Mucosa of stomach (tissue), 1 donor: Measurements from ENCODE around the gene TRAF7.

Experiments used
- H3K27me3 ChIP-seq: one replicate; pipeline ENCODE4 v1.7.0; 2013; ENCODE audit warnings: mild to moderate bottlenecking, low read length; ENCODE audit not compliant: control insufficient read depth, insufficient read depth
- H3K36me3 ChIP-seq: one replicate; pipeline ENCODE4 v1.7.0; 2013; ENCODE audit warnings: low read length; ENCODE audit not compliant: control insufficient read depth, insufficient read depth
- H3K4me1 ChIP-seq: one replicate; pipeline ENCODE4 v1.7.0; 2013; ENCODE audit warnings: mild to moderate bottlenecking, low read length; ENCODE audit not compliant: control insufficient read depth, insufficient read depth
- H3K4me3 ChIP-seq: one replicate; pipeline ENCODE4 v1.7.0; 2013; ENCODE audit warnings: low read length
- H3K9ac ChIP-seq: one replicate; pipeline ENCODE4 v1.7.0; 2013; ENCODE audit warnings: mild to moderate bottlenecking, low read length, moderate library complexity
- H3K9me3 ChIP-seq: one replicate; pipeline ENCODE4 v1.7.0; 2013; ENCODE audit warnings: mild to moderate bottlenecking, low read length, moderate library complexity; ENCODE audit not compliant: control insufficient read depth
- donor health status: Pancreatic carcinoma.

The TRAF7 gene

DNA sequence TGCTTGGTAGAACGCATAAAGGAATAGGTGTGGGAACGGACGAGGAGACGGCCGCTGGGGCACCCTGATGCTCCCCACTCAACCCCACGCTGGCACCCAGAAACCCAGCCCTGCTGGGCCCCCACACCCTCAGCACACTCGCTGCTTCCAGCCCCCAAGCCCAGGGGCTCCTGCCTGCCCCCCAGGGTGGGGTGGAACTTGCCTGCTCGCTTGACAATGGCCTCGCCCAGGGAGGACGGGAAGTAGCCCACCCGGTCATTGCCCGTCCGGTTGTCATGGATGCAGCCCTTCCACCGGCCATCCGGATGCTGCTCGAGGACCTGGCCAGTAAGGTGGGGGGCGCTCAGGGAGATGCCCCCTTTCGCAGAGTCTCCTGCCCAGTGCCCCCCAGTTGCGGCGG lies 30.9 kb downstream of the TRAF7 start:
- Histone ChIP-seq H3K4me3 (no peak overlapping the region), H3K9ac (no peak overlapping the region), H3K27me3 (no peaks in the 10 kb centered on the region), H3K9me3 (no peaks in the 10 kb centered on the region), H3K4me1 (no peaks in the 10 kb centered on the region), H3K36me3 (no peaks in the 10 kb centered on the region)

DNA sequence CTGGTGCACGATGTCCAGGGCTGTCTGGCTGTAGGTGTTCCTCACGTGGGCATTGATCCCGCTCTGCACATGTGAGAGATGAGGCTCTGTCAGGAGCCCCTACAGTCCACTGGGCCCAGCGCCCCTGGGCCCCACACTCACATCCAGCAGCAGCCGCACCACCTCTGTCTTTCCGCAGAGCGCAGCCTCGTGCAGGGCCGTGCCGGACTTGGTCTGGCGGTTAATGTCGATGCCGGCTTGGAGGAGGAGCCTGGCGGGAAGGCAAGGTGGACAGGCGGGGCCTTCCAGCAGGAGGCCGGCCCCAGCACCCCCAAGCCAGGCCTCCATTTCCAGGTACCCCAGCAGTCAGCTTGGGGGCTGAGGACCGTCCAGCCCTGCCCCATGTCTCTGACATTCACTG lies 31.6 kb downstream of the TRAF7 start:
- H3K27me3 ChIP-seq = no peaks in the 10 kb centered on the region
- H3K9me3 ChIP-seq = no peaks in the 10 kb centered on the region
- no peaks in the 10 kb centered on the region for H3K36me3 ChIP-seq
- H3K9ac ChIP-seq = no peak overlapping the region
- H3K4me1 ChIP-seq = no peaks in the 10 kb centered on the region
- no peak overlapping the region for H3K4me3 ChIP-seq

DNA sequence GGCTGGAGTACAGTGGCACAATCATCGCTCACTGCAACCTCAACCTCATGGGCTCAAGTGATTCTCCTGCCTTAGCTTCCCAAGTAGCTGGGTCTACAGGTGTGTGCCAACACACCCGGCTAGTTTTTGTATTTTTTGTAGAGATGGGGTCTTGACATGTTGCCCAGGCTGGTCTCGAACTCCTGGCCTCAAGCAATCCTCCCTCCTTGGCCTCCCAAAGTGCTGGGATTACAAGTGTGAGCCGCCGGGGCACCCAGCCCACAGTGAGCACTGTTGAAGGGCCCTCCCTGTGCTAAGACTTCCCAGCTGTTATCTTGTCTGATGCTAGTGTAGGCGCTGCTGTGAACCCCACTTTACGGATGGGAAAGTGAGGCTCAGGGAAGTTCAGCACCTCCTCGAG lies 32.8 kb downstream of the TRAF7 start:
- H3K9ac ChIP-seq = no peak overlapping the region
- no peaks in the 10 kb centered on the region for H3K36me3 ChIP-seq
- H3K9me3 ChIP-seq = no peaks in the 10 kb centered on the region
- H3K4me3 ChIP-seq = no peak overlapping the region
- H3K4me1 ChIP-seq = no peaks in the 10 kb centered on the region
- H3K27me3 ChIP-seq = no peaks in the 10 kb centered on the region

DNA sequence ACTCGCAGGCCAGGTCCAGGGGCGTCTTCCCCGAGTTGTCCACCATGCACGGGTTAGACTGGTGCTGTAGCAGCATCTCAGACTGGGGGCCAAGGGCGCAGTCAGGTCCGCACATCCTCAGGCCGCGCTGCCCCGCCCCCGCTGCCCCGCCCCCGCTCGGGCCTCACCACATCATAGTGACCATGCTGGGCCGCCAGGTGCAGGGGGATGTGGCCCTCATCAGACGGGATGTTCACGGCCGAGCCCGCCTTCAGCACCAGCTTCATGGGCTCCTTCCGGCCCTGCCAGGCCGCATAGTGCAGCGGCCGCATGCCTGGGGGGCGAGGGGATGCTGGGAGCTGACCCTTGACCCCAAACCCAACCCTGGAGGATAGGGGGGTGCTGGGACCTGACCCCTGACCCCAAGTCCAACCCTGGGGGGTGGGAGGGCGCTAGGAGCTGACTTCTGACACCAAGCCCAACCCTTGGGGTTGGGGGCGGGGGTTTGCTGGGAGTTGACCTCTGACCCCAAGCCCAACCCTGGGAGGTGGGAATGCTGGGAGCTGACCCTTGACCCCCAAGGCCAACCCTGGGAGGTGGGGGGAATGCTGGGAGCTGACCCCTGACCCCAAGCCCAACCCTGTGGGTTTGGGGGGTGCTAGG lies 33.8 kb downstream of the TRAF7 start:
- H3K9me3 ChIP-seq = no peaks in the 10 kb centered on the region
- peaks cover 5% of the 10 kb centered on the region for H3K27me3 ChIP-seq
- H3K4me3 ChIP-seq = no peak overlapping the region
- no peaks in the 10 kb centered on the region for H3K36me3 ChIP-seq
- H3K9ac ChIP-seq = no peak overlapping the region
- H3K4me1 ChIP-seq = no peaks in the 10 kb centered on the region

DNA sequence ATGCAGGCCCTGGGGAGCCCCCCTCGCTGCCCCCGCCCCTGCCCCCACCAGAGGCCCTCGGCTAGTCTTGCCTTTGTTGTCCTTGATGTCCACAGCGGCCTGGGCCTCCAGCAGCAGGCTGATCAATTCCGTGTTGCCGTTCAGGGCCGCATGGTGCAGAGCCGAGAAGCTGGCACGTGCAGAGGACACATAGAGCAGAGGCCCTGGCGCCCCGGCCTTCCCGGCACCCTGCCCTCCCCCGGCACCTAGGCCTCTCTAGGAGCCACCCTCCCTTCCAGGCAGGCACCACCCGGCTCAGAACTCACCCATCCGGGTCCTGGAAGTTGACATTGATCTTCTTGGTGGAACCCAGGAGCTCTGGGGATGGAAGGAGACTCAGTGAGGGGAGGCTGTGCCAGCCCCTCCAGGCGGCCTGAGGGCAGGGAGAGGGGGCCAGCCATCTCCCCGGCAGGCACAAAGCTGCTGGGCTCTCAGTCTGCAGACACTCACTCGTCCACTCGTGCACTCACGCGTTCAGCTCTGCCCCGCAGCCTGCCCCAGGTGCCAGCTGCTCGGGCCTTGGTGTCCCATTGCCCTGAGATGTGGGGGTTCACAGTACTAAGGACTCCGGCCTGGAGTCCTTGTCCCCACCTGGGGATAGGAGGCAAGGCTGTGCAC lies 34.5 kb downstream of the TRAF7 start:
- peaks cover 13% of the 10 kb centered on the region for H3K27me3 ChIP-seq
- H3K4me3 ChIP-seq = no peak overlapping the region
- no peak overlapping the region for H3K9ac ChIP-seq
- H3K4me1 ChIP-seq = peaks cover 3% of the 10 kb centered on the region
- no peaks in the 10 kb centered on the region for H3K9me3 ChIP-seq
- no peaks in the 10 kb centered on the region for H3K36me3 ChIP-seq

DNA sequence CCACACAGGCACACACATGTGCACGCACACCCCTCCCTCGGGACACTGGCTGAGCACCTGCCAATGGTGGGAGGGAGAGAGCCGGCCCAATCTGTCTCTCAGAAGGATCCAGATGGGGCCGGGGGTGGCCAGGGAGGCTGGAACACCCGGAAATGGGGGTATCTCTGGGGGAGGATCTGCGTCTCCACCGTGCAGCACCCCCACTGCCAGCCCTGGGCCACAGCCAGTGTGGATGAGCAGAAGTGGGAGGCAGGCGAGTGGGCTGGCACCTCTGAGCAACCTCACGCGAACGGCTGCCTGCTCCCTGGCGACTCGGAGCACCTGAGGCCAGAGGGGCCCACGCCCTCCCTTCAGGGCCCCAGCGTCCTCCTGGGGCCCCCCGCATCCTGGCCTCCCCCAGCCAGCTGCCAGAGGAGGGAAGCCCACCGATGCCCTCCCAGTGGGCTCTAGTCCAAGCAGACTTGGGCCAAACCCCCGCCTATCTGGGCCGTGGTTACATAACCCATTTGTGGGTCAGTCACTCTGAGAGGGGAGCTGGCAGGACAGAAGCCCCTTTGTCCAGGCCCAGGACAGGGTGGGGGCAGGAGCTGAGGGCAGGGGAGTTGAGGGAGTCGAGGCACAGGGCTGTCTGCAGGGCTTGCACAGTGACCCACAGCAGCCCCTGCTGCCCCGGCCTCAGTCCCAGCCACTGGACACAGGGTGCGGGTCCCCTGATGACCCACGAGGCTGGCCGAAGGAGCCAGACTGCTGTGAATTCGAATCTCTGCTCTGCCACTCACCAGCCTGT lies 35.3 kb downstream of the TRAF7 start:
- H3K36me3 ChIP-seq = no peaks in the 10 kb centered on the region
- no peak overlapping the region for H3K9ac ChIP-seq
- H3K9me3 ChIP-seq = no peaks in the 10 kb centered on the region
- H3K4me1 ChIP-seq = peaks cover 10% of the 10 kb centered on the region
- peaks cover 20% of the 10 kb centered on the region for H3K27me3 ChIP-seq
- H3K4me3 ChIP-seq = no peak overlapping the region

DNA sequence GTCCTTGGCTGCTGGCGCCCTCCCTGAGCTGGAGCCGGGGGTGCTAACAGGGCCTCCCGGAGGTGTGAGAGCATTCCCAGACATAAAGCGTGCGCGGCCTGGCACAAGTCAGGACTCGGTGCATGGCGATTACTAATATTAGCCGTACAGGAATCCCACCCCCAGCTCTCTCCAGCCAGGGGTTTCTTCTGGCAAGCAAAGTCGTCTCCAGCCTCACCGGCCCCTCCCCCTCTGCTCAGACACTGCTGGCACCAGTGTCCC lies 35.8 kb downstream of the TRAF7 start:
- Histone ChIP-seq H3K9me3 (no peaks in the 10 kb centered on the region), H3K4me1 (peaks cover 11% of the 10 kb centered on the region), H3K27me3 (peaks cover 23% of the 10 kb centered on the region), H3K4me3 (no peak overlapping the region), H3K36me3 (no peaks in the 10 kb centered on the region), H3K9ac (no peak overlapping the region)

DNA sequence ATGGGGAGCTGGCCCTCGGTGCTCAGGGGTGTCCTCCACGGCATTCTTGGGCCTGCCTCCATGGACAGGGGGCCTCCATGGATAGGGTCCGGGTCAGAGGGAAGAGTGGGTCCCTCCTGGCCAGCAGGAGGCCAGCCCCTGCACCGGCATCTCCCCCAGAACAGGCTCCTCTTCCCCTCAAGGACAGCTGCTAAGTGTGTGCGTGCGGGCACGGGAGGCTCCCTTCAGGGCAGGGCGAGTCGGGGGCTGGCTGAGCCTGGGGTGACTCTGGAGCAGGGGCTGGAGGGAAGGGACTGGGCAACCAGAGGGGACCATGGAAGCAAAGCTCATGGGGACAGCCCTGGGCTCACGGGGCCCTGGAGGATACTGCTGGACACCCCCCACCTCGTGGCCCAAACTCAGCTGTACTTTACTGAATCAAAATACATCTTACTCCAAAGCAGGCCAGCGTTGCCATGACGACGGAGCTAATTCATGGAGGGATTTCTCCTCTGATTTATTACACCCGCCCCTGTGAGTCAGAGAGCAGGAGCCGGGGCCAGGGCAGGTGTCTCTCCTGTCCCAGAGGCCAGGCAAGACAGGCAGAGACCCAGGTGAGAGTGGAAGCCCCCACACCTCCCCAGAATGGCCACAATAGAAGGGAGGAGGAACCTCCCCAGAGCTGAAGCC lies 38.7 kb downstream of the TRAF7 start:
- Histone ChIP-seq H3K4me3 (no peak overlapping the region), H3K9me3 (no peaks in the 10 kb centered on the region), H3K36me3 (no peaks in the 10 kb centered on the region), H3K9ac (no peak overlapping the region), H3K27me3 (peaks cover 43% of the 10 kb centered on the region), H3K4me1 (peaks cover 11% of the 10 kb centered on the region)

DNA sequence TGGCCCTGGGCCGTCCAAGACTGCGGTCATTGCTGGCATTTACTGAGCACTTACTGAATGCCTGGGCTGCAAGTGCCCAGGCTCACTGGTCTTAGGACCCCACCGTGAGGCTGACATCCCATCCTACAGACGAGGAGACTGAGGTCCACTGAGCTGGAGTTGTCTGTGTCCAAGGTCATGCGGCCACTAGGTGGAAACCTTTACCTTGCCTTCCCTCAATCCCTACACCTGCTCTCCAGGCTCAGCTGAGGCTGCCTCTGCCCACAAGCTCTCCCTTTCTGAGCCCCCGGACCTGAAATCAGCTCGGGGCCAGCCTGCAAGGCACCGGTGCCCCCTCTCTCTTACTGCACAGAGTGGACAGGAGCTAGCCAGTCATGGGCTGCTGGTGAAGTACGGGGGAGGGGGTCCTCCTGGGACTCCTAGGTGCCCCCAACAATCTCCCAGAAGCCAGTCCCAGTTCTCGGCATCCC lies 39.3 kb downstream of the TRAF7 start:
- H3K27me3 ChIP-seq = peaks cover 43% of the 10 kb centered on the region
- H3K9me3 ChIP-seq = no peaks in the 10 kb centered on the region
- peaks cover 11% of the 10 kb centered on the region for H3K4me1 ChIP-seq
- H3K9ac ChIP-seq = no peak overlapping the region
- H3K36me3 ChIP-seq = no peaks in the 10 kb centered on the region
- H3K4me3 ChIP-seq = no peak overlapping the region

DNA sequence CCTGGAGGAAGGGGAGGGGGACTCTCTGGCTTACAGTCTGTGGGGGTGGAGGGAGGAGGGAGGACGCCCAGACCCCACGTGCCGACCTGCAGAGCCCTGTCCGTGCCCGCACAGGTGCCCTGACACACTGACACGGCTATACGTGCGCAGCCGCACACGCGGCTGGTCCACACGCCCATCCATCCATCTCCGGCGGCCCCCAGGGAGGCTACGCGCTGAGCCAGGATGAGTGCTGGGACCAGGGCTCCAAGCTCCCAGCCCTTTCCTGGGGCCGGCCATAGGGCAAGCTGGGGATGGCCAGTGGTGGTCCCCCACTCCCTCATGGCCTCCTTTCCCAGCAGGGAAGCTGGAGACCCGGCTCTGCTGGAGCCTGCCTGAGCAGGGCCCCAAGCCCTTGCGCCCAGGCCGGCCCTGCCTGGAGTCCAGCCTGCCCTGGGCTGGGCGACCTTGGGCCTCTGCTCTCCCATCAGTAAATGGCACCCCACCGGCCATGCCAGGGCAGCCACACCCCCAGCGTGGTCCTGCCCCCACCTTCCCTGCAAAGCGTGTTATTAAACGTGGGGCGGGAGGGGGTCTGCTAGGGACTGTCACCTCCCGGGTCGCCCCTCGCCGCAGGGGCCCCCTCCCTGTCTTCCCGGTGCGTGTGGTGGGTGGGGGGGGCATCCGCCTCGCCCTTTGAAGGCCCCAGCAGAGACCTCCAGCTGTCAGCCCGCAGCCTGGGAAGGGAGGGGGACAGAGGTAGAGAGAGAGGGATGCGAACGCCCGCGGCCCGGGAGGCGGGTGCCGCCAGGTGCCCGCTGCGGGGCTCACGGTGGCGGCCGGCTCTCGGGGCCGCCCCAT lies 40.0 kb downstream of the TRAF7 start:
- Histone ChIP-seq H3K9me3 (no peaks in the 10 kb centered on the region), H3K27me3 (peaks cover 43% of the 10 kb centered on the region), H3K36me3 (no peaks in the 10 kb centered on the region), H3K4me3 (no peak overlapping the region), H3K9ac (no peak overlapping the region), H3K4me1 (peaks cover 11% of the 10 kb centered on the region)

DNA sequence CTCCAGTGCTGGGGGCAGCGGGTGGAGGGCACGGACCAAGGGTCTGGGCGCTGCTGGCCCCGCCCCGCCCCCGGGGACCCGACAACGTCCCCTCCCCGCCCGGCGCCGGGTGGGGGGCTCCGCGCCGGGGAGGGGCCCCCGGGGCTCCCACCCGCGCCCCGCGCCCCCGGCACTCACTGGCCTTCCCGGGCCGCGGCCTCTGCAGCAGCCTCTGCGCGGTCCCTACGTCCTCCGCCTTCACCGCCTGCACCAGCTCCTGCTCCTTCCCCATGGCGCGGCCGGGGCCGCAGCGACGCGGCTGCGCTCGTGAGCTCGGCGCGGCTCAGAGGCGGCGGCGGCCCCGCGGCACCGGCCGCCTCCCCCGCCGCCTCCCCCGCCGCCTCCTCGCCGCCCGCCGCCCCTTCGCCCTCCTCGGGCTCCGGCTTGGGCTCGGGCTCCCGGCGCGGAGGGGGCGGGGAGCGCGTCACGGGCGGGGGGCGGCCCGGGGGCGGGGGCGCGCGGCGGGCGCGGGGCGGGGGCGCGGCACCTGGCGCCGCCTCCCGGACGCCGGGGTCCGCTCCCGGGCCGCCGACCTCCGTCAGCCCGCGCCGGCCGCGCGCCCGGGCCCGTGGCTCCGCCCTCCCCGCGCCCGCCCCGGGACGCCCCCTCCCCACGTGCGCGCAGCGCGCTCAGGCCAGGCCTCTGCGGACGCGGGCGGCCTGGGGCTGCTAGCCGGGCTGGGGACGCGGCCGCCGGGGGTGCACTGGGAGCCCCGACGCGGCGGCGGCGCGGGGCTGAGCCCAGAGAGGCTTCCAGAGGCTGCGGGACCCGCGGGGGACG lies 40.8 kb downstream of the TRAF7 start, which contains the start of gene CASKIN1:
CASKIN1 (minus strand) TSS at position 444 of the 819 bp plus-strand sequence; CDS start at position 271, 173 bp downstream.
- Histone ChIP-seq H3K27me3 (peaks cover 43% of the 10 kb centered on the region), H3K9me3 (no peaks in the 10 kb centered on the region), H3K4me1 (peaks cover 11% of the 10 kb centered on the region), H3K4me3 (no peak within 1 kb of the TSS), H3K9ac (no peak within 1 kb of the TSS), H3K36me3 (no peaks in the 10 kb centered on the region)
